Measurements from ENCODE around the gene KIAA0513. TPM values are rescaled to one million over a fixed set of nuclear protein-coding genes. Genes with fewer than 3 reads are reported as not detected.
A peak's percentile ranks its signal among the peaks of the same experiment; 100 is the strongest.

Gene KIAA0513
- total RNA-seq, 1 donor from 2014 or later: 10.6 TPM

- no peak overlapping the region for H3K27ac Mint-ChIP-seq (ENCODE audit: unreplicated experiment)
- H3K4me3 Mint-ChIP-seq (ENCODE audit: unreplicated experiment): no peak overlapping the region
- no peak for DNase-seq (ENCODE audit: extremely low spot score, unreplicated experiment)
- H3K27me3 Mint-ChIP-seq (ENCODE audit: unreplicated experiment): no peaks in the 10 kb centered on the region
- no peaks in the 10 kb centered on the region for H3K36me3 Mint-ChIP-seq (ENCODE audit: unreplicated experiment)
- TF ChIP-seq CTCF (IDR thresholded peaks at IDR 0.05): no peak
- H3K4me1 Mint-ChIP-seq (ENCODE audit: unreplicated experiment): peaks cover 39% of the 10 kb centered on the region
- H3K9me3 Mint-ChIP-seq (ENCODE audit: unreplicated experiment): no peaks in the 10 kb centered on the region
Observed at GRCh38 chr16:85134789-85135142, 107.2 kb downstream of the KIAA0513 start.

GRCh38 chr16:85136213-85136701 lies 108.7 kb downstream of the KIAA0513 start:
- no peaks in the 10 kb centered on the region for H3K9me3 Mint-ChIP-seq (ENCODE audit: unreplicated experiment)
- peaks cover 27% of the 10 kb centered on the region for H3K4me1 Mint-ChIP-seq (ENCODE audit: unreplicated experiment)
- DNase-seq (ENCODE audit: extremely low spot score, unreplicated experiment): no peak
- H3K27ac Mint-ChIP-seq (ENCODE audit: unreplicated experiment): no peak overlapping the region
- TF ChIP-seq CTCF (IDR thresholded peaks at IDR 0.05): no peak
- H3K4me3 Mint-ChIP-seq (ENCODE audit: unreplicated experiment): no peak overlapping the region
- H3K36me3 Mint-ChIP-seq (ENCODE audit: unreplicated experiment): no peaks in the 10 kb centered on the region
- H3K27me3 Mint-ChIP-seq (ENCODE audit: unreplicated experiment): no peaks in the 10 kb centered on the region

DNA sequence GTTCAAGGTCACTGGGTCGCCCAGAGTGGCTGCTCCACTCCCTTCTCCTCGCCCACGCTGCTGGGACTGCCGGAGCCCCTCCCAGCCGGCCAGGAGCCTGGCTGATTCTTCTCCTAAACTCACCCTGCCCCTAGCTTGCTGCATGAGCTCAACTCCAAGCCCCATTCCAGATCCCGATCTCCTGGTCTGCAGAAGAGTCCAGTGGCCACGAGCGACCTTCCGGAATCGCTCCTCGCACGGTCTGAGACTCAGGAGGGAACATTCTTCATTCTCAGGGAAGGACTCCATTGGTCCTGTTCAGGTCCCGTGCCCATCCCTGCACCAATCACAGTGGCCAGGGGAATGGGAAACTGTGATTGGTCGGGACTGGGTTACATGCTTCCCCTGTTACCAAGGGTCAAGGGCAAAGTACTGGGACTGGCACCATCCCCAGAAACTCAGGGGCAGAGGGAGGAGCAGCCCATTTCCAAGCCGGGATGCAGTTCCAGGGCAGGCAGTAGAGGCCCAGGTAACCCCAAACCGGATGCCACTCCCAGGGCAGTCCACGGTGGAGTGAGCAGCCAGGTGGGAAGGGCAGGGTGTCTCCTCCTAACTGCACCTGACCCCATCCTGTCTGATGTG lies 109.2 kb downstream of the KIAA0513 start:
- Mint-ChIP-seq H3K4me3 (ENCODE audit: unreplicated experiment) (no peak overlapping the region), H3K27me3 (ENCODE audit: unreplicated experiment) (no peaks in the 10 kb centered on the region), H3K9me3 (ENCODE audit: unreplicated experiment) (no peaks in the 10 kb centered on the region), H3K36me3 (ENCODE audit: unreplicated experiment) (no peaks in the 10 kb centered on the region), H3K27ac (ENCODE audit: unreplicated experiment) (no peak overlapping the region), H3K4me1 (ENCODE audit: unreplicated experiment) (peaks cover 27% of the 10 kb centered on the region)
- TF ChIP-seq CTCF (IDR thresholded peaks at IDR 0.05): no peak
- no peak for DNase-seq (ENCODE audit: extremely low spot score, unreplicated experiment)

- peaks cover 27% of the 10 kb centered on the region for H3K4me1 Mint-ChIP-seq (ENCODE audit: unreplicated experiment)
- TF ChIP-seq CTCF (IDR thresholded peaks at IDR 0.05): no peak
- peak; percentile 92 for DNase-seq (ENCODE audit: extremely low spot score, unreplicated experiment)
- H3K4me3 Mint-ChIP-seq (ENCODE audit: unreplicated experiment): no peak overlapping the region
- H3K27ac Mint-ChIP-seq (ENCODE audit: unreplicated experiment): no peak overlapping the region
- no peaks in the 10 kb centered on the region for H3K9me3 Mint-ChIP-seq (ENCODE audit: unreplicated experiment)
- no peaks in the 10 kb centered on the region for H3K36me3 Mint-ChIP-seq (ENCODE audit: unreplicated experiment)
- no peaks in the 10 kb centered on the region for H3K27me3 Mint-ChIP-seq (ENCODE audit: unreplicated experiment)
Observed at GRCh38 chr16:85137323-85138072, 109.9 kb downstream of the KIAA0513 start.

- H3K27ac Mint-ChIP-seq (ENCODE audit: unreplicated experiment): no peak overlapping the region
- H3K4me1 Mint-ChIP-seq (ENCODE audit: unreplicated experiment): peaks cover 27% of the 10 kb centered on the region
- H3K9me3 Mint-ChIP-seq (ENCODE audit: unreplicated experiment): no peaks in the 10 kb centered on the region
- no peak for TF ChIP-seq CTCF (IDR thresholded peaks at IDR 0.05)
- no peak for DNase-seq (ENCODE audit: extremely low spot score, unreplicated experiment)
- no peaks in the 10 kb centered on the region for H3K36me3 Mint-ChIP-seq (ENCODE audit: unreplicated experiment)
- no peaks in the 10 kb centered on the region for H3K27me3 Mint-ChIP-seq (ENCODE audit: unreplicated experiment)
- no peak overlapping the region for H3K4me3 Mint-ChIP-seq (ENCODE audit: unreplicated experiment)
Observed at GRCh38 chr16:85138073-85138824, 110.7 kb downstream of the KIAA0513 start.
